ENCODE data around the gene FHOD3.

Gene FHOD3

GRCh38 chr18:36649205-36649604 lies 351.7 kb downstream of the FHOD3 start:
- no peak for DNase-seq (ENCODE audit: extremely low read depth in 1 of 2, low read depth in 1 of 2)

GRCh38 chr18:36650266-36650665 lies 352.8 kb downstream of the FHOD3 start:
- no peak for DNase-seq (ENCODE audit: extremely low read depth in 1 of 2, low read depth in 1 of 2)

DNA sequence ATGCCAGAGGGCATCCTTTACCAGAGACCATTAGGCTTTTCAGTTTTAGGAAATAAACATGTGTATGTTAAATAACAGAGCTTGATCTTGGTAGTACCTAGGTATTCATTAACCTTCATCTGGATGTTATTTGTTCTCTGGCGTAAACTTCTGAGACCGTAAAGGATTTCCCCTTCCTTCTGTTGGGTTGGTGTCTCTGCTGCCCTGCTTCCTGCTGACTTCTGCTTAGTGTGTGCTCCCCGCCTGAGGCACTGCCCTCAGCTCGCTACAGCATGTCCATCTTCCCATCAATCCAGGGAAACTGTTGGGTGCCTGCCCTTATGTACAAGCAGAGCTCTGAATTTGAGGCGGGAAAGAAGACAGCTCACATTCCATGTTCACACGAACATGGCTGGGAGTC lies 353.4 kb downstream of the FHOD3 start:
- DNase-seq (ENCODE audit: extremely low read depth in 1 of 2, low read depth in 1 of 2): no peak

DNA sequence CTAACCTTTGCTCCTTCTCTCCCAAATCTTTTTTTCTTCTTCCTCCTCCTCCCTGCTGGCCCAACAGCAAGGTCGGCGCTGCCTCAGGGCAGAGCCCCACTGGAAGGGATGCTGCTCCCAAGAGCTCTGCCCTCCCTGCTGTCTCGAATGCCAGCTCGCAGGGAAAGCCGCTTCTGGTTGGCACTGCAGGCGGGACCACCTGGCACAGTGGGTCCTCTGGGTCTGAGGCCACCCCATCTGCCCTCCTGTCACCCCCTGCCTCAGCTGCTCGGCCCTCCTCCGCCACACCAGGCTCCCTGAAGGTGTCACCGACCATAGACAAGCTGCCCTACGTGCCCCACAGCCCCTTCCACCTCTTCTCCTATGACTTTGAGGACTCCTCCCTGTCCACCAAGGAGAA lies 355.0 kb downstream of the FHOD3 start:
- DNase-seq (ENCODE audit: extremely low read depth in 1 of 2, low read depth in 1 of 2): no peak

GRCh38 chr18:36653141-36653869 lies 355.8 kb downstream of the FHOD3 start:
- DNase-seq (ENCODE audit: extremely low read depth in 1 of 2, low read depth in 1 of 2): no peak

DNA sequence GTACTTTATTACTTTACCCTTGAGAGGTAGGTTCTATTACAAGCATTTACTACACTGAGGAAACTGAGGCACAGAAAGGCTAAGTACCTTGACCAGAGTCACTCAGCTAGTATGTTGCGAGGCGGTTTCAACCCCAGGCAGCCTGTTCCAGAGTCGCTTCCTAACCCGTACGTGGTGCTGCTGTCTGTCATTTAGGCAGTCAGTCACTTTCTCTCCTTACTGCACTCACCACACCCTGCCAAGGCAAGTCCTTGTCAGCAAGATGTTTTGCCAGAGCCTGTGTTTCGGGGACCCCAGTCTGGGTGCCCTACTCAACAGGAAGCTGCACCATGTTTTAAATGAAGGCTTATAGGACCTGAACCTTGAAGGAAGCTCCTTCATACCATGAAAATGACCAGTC lies 356.4 kb downstream of the FHOD3 start:
- DNase-seq (ENCODE audit: extremely low read depth in 1 of 2, low read depth in 1 of 2): no peak

GRCh38 chr18:36655074-36655473 lies 357.6 kb downstream of the FHOD3 start:
- DNase-seq (ENCODE audit: extremely low read depth in 1 of 2, low read depth in 1 of 2): no peak

DNA sequence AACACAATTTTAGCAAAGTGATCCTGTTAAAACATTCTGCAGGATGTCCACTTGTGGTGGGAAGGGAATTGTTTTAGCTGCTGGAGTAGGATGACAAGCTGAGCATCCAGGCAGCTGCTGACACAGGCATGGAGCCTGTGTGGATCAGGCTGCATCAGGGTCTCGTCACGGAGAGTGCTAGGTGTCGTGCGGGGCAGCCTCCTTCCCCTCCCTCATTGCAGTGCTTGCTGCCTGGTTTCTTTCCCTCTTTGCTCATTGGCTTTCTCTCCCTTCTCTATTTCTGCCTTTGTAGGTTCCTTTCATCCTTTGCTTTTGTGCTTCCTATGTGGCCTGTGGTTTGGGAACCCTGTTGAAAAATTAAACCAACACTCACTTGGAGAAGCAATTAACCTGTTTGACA lies 358.4 kb downstream of the FHOD3 start:
- DNase-seq (ENCODE audit: extremely low read depth in 1 of 2, low read depth in 1 of 2): no peak

- no peak for DNase-seq (ENCODE audit: extremely low read depth in 1 of 2, low read depth in 1 of 2)
These were observed 361.1 kb downstream of the FHOD3 start for GRCh38 chr18:36658611-36659010.

DNA sequence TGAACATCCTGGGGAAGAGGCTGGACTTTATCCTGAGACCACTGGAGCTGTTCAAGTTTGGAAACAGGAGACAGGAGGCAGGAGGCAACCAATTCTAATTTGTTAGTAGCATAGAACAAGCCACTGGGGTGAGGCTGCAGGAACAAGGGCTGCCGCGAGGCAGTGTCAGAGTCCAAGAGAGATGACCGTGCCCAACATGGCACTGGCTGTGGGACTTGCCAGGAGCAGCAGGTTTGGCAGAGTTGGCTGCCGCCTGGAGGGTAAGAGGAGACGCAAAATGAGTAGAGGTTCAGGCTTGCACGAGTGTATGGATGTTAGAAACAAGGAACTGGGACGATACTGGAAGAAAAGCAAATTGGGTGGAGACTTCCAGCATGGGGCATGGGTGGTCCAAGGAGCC lies 362.8 kb downstream of the FHOD3 start:
- DNase-seq (ENCODE audit: extremely low read depth in 1 of 2, low read depth in 1 of 2): no peak

DNA sequence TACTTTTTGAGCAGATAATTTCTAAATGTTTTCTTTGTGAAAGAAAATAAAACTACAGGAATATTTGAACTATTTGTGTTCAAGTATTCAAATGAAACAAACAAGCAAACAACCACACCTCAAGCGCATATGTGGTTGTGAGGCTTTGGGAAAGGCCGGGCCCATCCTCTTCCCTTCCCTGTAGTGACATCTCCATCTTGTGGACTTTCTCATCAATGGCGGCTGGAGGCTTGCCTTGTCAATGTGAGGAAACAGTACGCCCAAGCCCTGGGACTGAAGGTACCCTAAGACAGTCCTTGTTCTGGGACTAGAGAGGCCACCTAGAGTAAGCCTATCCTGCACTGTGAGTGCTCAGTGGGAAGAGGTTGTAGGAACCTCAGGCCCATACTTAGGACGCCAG lies 364.5 kb downstream of the FHOD3 start:
- no peak for DNase-seq (ENCODE audit: extremely low read depth in 1 of 2, low read depth in 1 of 2)

DNA sequence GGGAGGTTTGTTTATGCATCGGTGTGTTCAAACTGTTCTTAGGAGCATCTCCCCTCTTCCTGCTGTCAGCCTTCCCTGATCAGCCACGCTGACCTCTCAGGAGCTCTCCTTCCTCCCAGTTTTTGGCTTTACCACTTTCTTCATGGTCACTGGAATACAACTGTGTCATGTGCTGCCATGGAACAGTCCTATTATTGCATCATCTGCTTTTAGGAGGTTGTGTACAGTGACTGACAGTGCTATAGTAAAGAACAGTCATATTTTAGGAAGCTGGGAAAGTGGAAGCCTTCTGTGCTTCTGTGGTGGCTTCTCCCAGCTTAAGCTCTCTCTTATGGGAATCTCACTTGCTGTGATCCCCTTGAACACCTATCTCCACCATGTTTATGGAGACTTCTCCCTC lies 365.8 kb downstream of the FHOD3 start:
- DNase-seq (ENCODE audit: extremely low read depth in 1 of 2, low read depth in 1 of 2): no peak

DNA sequence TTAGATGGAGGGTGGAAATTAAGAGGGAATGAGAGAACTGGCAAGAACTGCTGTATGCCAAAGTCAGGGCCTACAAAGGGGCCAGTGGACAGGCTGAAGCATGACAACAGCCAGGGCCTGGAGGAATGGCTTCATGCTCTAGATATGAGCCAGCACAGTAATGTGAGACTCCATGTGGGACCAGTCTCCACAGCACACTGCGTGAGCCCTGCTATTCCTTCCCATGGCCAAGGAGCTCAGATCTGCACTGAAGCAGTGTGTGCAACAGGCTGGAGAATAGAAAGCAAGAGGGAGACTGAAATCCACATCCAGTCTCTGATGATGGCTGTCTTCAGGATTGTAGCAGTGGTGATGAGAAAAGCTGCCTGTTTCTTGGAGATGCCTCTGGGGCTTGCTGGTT lies 368.4 kb downstream of the FHOD3 start:
- no peak for DNase-seq (ENCODE audit: extremely low read depth in 1 of 2, low read depth in 1 of 2)

DNA sequence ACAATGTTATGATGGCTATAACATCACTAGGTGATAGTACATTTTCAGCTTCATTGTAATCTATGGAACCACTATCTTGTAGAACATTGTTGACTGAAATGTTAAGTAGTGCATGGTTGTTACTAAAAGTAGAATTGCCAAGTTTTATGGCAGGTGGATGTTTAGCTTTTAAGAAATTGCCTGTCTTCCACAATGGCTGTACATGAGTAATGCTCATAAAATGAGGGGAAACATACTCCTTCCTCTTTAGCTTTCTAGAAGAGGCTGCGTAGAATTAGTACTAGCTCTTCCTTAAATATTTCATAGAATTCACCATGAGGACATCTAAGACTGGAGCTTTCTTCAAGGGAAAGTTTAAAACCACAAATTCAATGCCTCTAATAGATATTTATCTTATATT lies 370.3 kb downstream of the FHOD3 start:
- DNase-seq (ENCODE audit: extremely low read depth in 1 of 2, low read depth in 1 of 2): no peak

GRCh38 chr18:36668349-36668748 lies 370.8 kb downstream of the FHOD3 start:
- no peak for DNase-seq (ENCODE audit: extremely low read depth in 1 of 2, low read depth in 1 of 2)

DNA sequence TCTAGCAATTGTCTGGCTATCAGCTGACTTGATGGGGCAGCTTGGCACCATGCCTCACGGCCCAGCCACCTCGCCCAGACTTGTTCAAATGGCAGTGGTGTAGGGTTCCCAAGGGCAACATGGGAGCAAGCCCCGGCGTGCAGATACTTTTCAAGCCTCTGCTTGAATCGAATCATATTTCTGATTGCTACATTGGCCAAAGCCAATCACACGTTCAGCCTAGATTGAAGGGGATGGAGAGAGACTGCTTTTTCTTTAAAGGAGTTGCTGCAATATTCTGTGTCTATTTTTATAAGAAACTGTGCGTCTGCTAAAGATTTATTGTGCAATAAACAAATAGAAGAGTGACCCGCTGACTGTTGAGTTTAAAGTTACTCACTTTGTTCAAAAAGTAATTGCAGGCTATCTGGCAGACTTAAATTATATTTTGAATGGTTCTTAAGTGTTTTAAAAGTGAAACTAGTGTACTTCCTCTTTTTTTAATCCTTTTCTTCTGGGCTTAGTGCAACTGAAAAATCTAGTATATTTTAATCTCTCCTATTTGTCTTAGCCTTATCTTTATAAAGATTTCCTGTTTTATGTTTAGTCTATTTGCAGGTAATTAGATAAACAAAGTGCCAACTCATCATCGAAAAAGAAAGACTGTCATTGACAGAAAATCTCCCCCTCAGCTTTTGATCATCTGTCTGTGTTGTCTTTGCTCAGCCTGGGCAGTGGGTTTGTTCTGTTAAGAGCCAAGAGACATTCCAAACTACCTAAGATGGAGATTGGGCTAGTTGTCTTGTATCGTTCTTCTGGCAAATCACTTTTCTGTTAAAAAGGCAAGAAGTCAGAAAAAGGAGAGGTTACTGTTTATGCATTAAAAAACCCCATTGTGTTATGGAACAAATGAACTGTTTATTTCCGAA lies 375.2 kb downstream of the FHOD3 start:
- DNase-seq (ENCODE audit: extremely low read depth in 1 of 2, low read depth in 1 of 2): no peak

GRCh38 chr18:36673452-36673851 lies 375.9 kb downstream of the FHOD3 start:
- DNase-seq (ENCODE audit: extremely low read depth in 1 of 2, low read depth in 1 of 2): no peak

DNA sequence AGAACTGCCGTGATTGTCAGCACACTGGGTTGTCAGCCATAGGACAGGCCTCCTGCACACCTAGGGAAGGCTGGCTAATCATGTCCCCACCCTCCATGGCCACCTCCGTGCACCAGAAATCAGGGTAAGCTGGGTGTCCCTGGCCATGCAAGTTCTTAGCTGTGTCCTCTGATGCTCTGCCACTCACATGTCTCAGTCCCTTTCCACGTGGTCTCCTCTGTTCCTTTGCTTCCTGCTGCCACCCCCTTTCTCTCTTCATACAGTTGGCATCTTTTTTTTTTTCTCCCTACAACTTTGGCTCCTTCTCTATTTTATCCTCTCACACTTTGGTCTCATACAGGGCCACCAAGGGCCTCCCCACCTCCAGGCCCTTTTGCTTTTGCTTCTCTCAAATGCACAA lies 377.6 kb downstream of the FHOD3 start:
- no peak for DNase-seq (ENCODE audit: extremely low read depth in 1 of 2, low read depth in 1 of 2)

GRCh38 chr18:36675542-36675941 lies 378.0 kb downstream of the FHOD3 start:
- no peak for DNase-seq (ENCODE audit: extremely low read depth in 1 of 2, low read depth in 1 of 2)

DNA sequence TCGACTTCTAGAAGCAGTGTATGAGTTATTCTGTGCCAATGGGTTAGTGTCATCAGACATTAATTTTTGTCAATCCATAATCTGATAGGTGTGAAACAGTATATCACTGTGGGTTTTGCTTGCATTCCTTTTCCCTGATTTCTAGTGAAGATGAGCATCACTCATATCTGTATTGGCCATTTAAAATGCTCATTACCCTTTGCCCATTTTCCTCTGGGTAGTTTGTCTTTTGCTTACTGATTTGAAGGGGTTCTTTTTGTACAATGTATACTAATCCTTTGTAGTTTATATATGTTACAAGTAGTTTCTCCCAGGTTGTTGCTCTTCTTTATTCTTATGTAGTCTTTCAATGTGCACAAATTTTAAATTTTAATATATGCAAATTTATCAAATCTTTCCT lies 379.1 kb downstream of the FHOD3 start:
- no peak for DNase-seq (ENCODE audit: extremely low read depth in 1 of 2, low read depth in 1 of 2)

DNA sequence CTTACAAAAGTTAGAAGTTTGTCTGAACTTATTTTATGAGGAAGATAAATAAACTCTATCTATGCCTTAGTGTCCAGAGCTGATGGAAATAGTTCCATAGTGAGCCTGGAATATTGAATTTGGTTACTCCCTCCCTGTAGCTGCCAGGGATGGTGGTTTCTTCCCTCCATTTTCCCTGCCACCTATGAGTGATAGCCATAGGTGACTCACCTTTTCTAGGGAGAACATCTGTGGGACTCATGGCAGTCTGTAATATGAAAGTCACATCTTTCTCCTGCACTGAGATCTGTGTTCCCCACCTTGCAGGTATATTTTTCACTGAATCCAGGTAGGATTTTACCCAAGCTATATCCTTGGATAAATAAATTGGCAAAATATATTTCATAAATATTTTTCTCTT lies 382.5 kb downstream of the FHOD3 start:
- DNase-seq (ENCODE audit: extremely low read depth in 1 of 2, low read depth in 1 of 2): no peak

- DNase-seq (ENCODE audit: extremely low read depth in 1 of 2, low read depth in 1 of 2): no peak
These were observed 388.1 kb downstream of the FHOD3 start for GRCh38 chr18:36685580-36685979.

Data from activated CD8-positive, alpha-beta memory T cell treated with anti-CD3 and anti-CD28 coated beads for 1 hour (primary cell).